ENCODE measurements around the gene SFRP5.

The SFRP5 gene

DNA sequence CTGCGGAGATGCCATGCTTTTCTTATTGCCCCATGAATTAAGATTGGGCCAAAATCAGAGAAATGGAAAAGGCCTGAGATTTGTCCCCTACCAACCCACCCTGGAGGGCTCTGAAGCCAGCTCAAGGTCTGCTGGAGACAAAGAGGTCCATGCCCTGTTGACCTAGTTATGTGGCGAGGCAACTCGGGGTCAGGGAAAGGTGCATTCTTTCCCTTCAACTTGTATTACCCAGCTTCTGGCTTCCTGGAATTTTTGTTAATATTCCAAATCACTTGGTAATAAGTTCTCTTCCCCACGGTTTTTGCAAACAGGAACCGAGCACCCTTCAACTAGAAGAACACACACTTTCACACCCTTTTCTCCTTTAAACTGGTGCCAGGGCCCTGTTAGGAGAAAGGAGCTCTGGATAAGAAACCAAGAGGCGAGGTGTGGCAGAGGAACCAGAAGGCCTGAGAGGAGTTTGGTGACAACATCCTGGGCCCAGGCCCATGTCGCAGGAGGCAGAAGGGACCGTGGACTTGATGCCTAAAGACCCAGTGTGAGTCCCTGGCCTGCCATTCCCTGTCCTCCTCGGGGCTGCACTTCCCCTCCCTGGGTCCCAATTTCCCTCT is 12.5 kb upstream of the SFRP5 start:
- Mint-ChIP-seq H3K27ac (no peak overlapping the region), H3K9me3 (no peaks in the 10 kb centered on the region), H3K27me3 (ENCODE audit: low read depth) (peaks cover 14% of the 10 kb centered on the region), H3K4me3 (no peak overlapping the region), H3K4me1 (peaks cover 20% of the 10 kb centered on the region), H3K36me3 (ENCODE audit: low read depth) (no peaks in the 10 kb centered on the region)
- TF ChIP-seq CTCF (IDR thresholded peaks at IDR 0.05; ENCODE audit: unreplicated experiment in 3 of 3) = no peak

DNA sequence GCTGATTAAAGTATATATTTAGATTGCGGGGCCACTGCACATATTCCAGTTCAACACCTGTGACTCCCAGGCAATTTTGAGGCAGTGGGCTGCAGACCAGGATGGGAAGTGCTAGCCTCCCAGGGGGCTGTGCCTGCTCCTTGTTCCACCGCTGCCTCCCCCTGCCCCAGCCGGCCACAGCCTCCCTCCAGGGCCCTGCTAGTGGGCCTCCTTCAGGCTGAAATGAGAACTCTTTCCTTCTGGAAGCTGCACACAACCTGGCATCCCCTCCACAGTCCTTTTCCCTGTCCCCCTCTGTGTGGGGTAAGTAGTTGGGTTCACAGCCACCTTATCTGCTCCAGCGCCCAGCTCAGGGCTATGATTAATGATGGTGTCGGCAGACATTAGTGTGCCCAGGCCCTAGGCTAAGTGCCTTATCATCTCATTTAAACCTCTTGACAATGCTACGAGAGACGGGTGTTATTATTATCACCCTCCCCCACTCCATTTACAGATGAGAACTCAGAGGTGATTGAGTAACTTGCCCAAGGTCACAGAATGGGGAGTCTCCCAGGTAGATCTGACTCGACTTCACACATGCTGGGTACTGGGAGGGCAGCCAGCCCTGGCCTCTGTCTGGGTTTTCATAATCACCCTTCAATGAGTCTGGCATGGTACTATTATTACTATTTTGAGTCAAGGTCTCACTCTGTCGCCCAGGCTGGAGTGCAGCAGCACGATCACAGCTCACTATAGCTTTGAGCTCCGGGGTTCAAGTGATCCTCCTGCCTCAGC is 10.8 kb upstream of the SFRP5 start:
- Mint-ChIP-seq H3K9me3 (no peaks in the 10 kb centered on the region), H3K4me1 (peaks cover 16% of the 10 kb centered on the region), H3K4me3 (no peak overlapping the region), H3K36me3 (ENCODE audit: low read depth) (no peaks in the 10 kb centered on the region), H3K27ac (no peak overlapping the region), H3K27me3 (ENCODE audit: low read depth) (peaks cover 18% of the 10 kb centered on the region)
- TF ChIP-seq CTCF (IDR thresholded peaks at IDR 0.05; ENCODE audit: unreplicated experiment in 3 of 3) = no peak

DNA sequence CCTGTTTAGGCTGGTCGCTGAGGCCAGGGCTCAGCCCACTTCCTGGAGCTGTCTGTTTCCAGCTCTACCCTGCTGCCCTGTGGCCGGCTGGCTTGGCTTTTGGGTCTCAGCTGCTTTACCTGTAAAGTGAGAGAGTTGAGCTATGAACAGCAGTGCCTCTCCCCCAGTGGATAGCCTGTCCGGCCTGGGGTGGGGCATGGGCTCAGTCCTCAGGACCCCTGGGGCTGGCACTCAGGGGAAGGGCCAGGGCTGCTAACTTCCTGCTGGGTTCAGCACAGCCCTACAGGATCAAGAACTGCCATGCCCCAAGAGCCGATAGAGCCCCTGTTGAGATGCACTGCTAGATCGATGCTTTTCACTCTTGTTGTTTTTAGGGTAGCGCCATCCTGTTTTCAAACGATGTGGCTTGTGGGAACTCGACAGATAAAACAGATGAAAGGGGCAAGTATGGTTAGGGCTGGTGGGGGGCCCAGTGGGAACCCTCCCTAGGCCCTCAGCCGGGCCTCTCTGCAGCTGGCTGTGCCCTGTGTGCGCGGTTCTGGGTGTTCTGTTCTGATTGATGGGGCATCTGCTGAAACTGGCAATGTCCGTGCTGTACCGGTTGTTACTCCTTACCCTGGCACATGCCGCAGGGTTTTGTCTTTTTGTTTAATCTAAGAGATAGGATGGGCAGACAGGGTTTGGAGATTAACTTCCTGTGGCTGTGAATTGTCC is 10.0 kb upstream of the SFRP5 start:
- Mint-ChIP-seq H3K9me3 (no peaks in the 10 kb centered on the region), H3K4me3 (no peak overlapping the region), H3K36me3 (ENCODE audit: low read depth) (no peaks in the 10 kb centered on the region), H3K4me1 (peaks cover 16% of the 10 kb centered on the region), H3K27ac (no peak overlapping the region), H3K27me3 (ENCODE audit: low read depth) (peaks cover 16% of the 10 kb centered on the region)
- TF ChIP-seq CTCF (IDR thresholded peaks at IDR 0.05; ENCODE audit: unreplicated experiment in 3 of 3) = no peak

GRCh38 chr10:97780841-97781617 is 9.2 kb upstream of the SFRP5 start:
- Mint-ChIP-seq H3K36me3 (ENCODE audit: low read depth) (no peaks in the 10 kb centered on the region), H3K27me3 (ENCODE audit: low read depth) (peaks cover 17% of the 10 kb centered on the region), H3K4me1 (peaks cover 16% of the 10 kb centered on the region), H3K4me3 (no peak overlapping the region), H3K9me3 (no peaks in the 10 kb centered on the region), H3K27ac (peak overlapping the region in 2 of 3 experiments; percentile 35 to 49)
- no peak for TF ChIP-seq CTCF (IDR thresholded peaks at IDR 0.05; ENCODE audit: unreplicated experiment in 3 of 3)

- peaks cover 27% of the 10 kb centered on the region for H3K27me3 Mint-ChIP-seq (ENCODE audit: low read depth)
- H3K36me3 Mint-ChIP-seq (ENCODE audit: low read depth) = no peaks in the 10 kb centered on the region
- peak overlapping the region in 1 of 3 experiments; percentile 49 for H3K27ac Mint-ChIP-seq
- no peak for TF ChIP-seq CTCF (IDR thresholded peaks at IDR 0.05; ENCODE audit: unreplicated experiment in 3 of 3)
- H3K4me3 Mint-ChIP-seq = no peak overlapping the region
- H3K9me3 Mint-ChIP-seq = no peaks in the 10 kb centered on the region
- peaks cover 16% of the 10 kb centered on the region for H3K4me1 Mint-ChIP-seq
Observed at GRCh38 chr10:97779975-97780374, 8.2 kb upstream of the SFRP5 start.

Measured in nephron (organoid).